Subcutaneous abdominal adipose tissue (tissue), 5 donors: ENCODE results near the gene TSPAN32.

Experiments used
- H3K27ac ChIP-seq: one replicate; pipeline ENCODE4 v1.7.0; 2013; ENCODE audit warnings: low read depth, mild to moderate bottlenecking, inconsistent platforms, low read length, moderate library complexity
- H3K27me3 ChIP-seq, 5 donors: one replicate each; pipeline ENCODE4 v1.7.0; 2013; ENCODE audit warnings: low read length in 5 of 5, inconsistent platforms in 1 of 5; ENCODE audit not compliant: control insufficient read depth in 5 of 5, insufficient read depth in 4 of 5
- H3K36me3 ChIP-seq, 5 donors: one replicate each; pipeline ENCODE4 v1.7.0; 2013; ENCODE audit warnings: low read length in 5 of 5; ENCODE audit not compliant: control insufficient read depth in 5 of 5, insufficient read depth in 5 of 5
- H3K4me1 ChIP-seq, 5 donors: one replicate each; pipeline ENCODE4 v1.7.0; 2013; ENCODE audit warnings: low read length in 5 of 5, mild to moderate bottlenecking in 3 of 5, moderate library complexity in 1 of 5; ENCODE audit not compliant: control insufficient read depth in 5 of 5, insufficient read depth in 5 of 5
- H3K4me3 ChIP-seq, 5 donors: one replicate each; pipeline ENCODE4 v1.7.0; 2013; ENCODE audit warnings: low read length in 5 of 5, low read depth in 1 of 5
- H3K9ac ChIP-seq, 5 donors: one replicate each; pipeline ENCODE4 v1.7.0; 2013; ENCODE audit warnings: low read length in 5 of 5, mild to moderate bottlenecking in 4 of 5, moderate library complexity in 3 of 5
- H3K9me3 ChIP-seq, 5 donors: one replicate each; pipeline ENCODE4 v1.7.0; 2013; ENCODE audit warnings: low read length in 5 of 5; ENCODE audit not compliant: control insufficient read depth in 5 of 5
- donor health status: healthy.
- donor health status: healthy.
- donor health status: healthy.
- donor health status: healthy.
- donor health status: healthy.

The TSPAN32 gene

DNA sequence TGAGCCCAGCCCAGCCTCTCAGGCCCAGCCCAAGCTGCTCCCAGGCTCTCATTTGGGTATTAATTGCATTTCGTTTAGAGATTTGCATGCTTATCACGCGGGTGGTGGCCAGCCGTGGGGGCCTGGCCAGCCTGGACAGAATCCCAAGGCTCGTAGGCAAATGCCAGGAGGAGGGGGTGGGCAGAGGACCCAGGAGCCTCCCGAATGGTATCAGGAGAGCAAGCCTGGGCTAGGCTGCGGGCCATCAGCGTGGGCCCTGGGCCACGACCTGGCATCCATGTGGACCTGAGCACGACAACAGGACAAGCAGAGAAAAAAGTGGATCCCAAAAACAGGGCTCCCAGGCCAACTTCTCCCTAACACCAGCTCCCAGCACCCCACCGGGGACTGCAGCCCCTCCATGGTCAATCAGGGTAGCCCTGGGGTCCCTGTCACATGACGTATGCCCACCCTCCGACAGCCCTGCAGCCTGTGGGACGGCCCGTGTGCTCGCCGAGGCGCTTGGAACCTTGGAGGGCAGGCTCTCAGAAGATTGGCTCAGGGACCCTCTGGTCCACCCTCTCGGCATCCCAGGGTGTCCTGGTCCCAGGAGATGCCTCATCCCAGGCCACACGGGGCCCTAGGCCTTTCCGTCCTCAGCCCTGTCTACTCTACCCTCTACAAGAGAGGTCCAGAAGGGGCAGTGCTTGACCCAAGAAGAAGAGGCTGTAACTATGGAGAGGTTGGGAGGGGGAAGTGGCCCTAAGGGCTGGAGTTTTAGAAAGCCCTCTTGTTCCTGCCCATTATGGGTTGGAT is 40.2 kb upstream of the TSPAN32 start:
- Histone ChIP-seq H3K4me3 (no peak overlapping the region), H3K27me3 (peaks cover 0 to 23% (median 10%) of the 10 kb centered on the region in 5 donors), H3K27ac (no peak overlapping the region), H3K36me3 (no peaks in the 10 kb centered on the region), H3K9me3 (no peaks in the 10 kb centered on the region), H3K9ac (no peak overlapping the region), H3K4me1 (peaks cover 0 to 13% (median 1%) of the 10 kb centered on the region in 5 donors)

DNA sequence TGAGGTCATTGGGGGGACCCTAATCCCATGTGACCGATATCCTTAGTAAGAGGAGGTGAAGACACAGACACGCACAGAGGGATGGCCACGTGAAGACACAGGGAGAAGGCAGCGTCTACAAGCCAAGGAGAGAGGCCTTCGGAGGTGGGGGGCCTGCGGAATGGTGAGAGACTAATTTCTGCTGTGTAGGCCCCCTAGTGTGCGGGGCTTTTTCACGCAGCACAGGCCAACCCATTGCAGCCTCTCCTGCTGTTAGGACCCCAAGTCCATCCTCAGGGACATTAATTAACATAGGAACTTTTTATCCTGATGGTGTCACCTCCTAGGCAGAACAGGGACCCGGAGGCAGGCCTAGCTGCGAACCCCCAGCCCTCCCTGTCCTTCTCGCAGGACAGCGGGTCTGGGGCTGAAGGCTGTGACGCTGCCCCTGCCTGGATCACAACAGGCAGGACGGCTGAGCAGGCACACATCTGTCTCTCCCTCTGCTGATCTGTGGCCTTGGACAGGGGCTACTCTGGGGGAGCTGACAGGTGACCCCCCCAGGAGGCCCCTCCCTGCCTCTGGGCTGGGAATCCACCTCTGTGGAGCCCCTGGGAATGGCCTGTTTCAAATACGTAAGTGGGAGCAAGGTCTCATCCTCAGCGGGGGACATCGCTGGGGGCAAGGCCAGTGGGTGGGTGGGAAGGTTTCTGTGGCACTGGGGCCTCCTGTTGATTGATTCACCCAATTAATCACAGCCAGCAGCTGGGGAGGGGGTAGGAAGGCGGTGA is 39.3 kb upstream of the TSPAN32 start:
- Histone ChIP-seq H3K4me3 (no peak overlapping the region), H3K4me1 (peaks cover 0 to 13% (median 1%) of the 10 kb centered on the region in 5 donors), H3K9ac (no peak overlapping the region), H3K27me3 (peaks cover 0 to 23% (median 10%) of the 10 kb centered on the region in 5 donors), H3K36me3 (no peaks in the 10 kb centered on the region), H3K9me3 (no peaks in the 10 kb centered on the region), H3K27ac (no peak overlapping the region)

DNA sequence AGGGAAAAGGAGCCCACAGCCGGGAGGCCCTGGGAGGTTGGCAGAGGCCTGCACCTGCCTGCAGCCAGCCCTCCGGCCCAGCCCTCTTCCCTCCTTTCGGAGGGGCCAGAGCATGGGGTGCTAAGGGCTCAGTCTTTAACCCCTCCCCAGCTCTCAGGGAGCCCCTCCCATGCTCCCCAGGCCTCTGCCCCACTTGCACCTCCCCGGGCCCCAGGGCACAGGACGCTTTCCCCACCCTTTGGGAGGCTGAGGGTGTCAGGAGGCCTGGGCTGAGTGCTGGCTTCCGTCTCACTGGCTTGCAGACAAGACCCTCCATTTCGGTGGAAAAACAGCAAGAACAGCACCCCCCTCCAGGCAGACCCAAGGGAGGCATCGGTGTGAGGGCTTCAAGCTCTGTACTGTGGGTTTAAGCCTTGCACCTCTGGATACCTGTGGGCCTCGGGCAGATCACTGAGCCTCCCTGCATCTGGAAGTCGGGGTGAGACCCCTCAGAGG is 38.7 kb upstream of the TSPAN32 start:
- Histone ChIP-seq H3K4me1 (peaks cover 0 to 13% (median 1%) of the 10 kb centered on the region in 5 donors), H3K4me3 (no peak overlapping the region), H3K9me3 (no peaks in the 10 kb centered on the region), H3K27ac (no peak overlapping the region), H3K36me3 (no peaks in the 10 kb centered on the region), H3K9ac (no peak overlapping the region), H3K27me3 (peaks cover 4 to 25% (median 13%) of the 10 kb centered on the region in 5 donors)

DNA sequence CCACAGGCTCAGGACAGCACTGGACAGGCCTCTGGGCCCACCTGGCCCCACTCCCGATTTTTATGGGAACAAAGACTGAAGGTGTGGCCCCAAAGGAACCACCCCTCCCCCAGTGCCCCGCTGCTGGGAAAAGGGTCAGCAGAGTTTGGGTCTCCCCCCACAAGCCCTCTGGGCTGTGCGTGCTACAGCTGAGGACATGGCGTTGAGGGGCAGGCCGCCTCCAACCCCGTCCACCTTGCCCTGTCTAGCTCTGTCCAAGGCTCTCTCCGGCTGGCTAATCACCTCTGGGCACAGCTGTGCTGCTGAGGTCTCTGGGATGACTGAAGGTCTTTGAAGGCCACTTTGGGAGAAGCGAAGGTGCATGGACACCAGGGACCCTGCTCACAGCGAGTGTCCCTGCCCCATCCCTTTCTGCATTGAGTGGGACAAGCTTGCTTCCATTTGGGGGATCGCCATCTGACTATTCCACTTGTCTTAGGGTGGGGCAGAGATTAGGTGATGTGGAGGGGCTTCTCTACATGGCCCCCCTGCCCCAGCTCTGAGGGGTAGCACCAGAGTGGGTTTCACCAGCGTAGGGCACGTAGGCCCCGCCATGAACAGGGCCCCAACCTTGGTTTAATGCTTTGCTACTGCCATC is 38.0 kb upstream of the TSPAN32 start:
- Histone ChIP-seq H3K27me3 (peaks cover 8 to 22% (median 16%) of the 10 kb centered on the region in 5 donors), H3K9me3 (no peaks in the 10 kb centered on the region), H3K4me1 (peaks cover 0 to 18% (median 1%) of the 10 kb centered on the region in 5 donors), H3K4me3 (no peak overlapping the region), H3K9ac (no peak overlapping the region), H3K27ac (no peak overlapping the region), H3K36me3 (no peaks in the 10 kb centered on the region)

DNA sequence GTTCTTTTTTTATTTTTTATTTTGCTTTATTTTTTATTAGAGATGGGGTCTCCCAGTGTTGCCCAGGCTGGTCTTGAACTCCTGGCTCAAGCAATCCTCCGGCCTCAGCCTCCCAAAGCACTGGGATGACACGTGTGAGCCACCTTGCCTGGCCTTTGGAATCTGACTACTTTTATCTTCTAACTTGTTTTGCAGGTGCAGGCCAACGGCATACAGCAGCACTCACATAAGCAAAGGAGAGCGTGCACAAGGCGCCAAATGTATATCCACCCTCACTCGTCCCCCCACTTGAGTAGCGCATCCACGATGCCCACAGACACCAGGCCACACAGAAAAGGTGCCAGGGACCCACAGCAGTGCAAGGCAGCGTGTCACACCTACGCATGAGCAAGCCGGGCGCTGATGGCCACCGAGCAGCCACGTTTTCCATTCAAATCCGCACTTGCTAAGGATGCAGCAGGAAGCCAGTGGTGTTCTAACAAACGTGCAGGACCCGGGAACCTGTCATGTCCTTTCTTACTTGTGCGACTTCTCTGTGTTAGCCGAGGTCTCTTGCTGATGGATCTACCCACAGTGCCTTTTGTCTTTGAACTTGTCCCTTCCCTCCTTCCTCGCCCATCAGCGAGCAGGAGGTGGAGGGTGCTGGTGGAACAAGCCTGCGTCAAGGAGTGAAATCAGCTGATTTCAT is 37.3 kb upstream of the TSPAN32 start:
- Histone ChIP-seq H3K36me3 (no peaks in the 10 kb centered on the region), H3K4me1 (peaks cover 1 to 23% (median 5%) of the 10 kb centered on the region in 5 donors), H3K4me3 (no peak overlapping the region), H3K9ac (no peak overlapping the region), H3K27me3 (peaks cover 8 to 21% (median 14%) of the 10 kb centered on the region in 5 donors), H3K9me3 (no peaks in the 10 kb centered on the region), H3K27ac (no peak overlapping the region)

DNA sequence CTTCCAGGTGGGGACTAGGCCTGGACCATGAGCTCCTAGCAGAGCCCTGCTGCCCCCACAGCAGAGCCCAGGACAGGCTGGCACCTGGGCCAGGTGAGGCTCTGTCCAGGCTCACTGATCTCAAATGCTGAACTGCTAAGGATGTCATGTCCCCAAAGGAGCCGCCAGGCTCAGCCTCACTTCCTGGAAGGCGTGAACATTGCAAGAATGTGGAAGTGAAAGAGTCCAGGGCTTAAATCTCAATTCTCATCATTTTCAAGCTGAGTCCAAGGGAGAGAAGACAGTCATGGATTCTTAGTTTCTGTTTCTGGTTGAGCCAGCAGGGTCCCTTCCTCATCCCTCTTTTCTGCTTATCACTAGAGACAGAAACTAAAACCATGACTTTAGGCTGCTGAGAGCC is 36.4 kb upstream of the TSPAN32 start:
- H3K36me3 ChIP-seq, result no peaks in the 10 kb centered on the region
- H3K9ac ChIP-seq, result peak overlapping the region in 1 of 5 donors; percentile 21
- H3K9me3 ChIP-seq, result no peaks in the 10 kb centered on the region
- H3K27me3 ChIP-seq, result peaks cover 11 to 19% (median 15%) of the 10 kb centered on the region in 5 donors
- H3K4me3 ChIP-seq, result peak overlapping the region in 2 of 5 donors; percentile 19 to 37
- H3K27ac ChIP-seq, result no peak overlapping the region
- H3K4me1 ChIP-seq, result peaks cover 1 to 31% (median 11%) of the 10 kb centered on the region in 5 donors

DNA sequence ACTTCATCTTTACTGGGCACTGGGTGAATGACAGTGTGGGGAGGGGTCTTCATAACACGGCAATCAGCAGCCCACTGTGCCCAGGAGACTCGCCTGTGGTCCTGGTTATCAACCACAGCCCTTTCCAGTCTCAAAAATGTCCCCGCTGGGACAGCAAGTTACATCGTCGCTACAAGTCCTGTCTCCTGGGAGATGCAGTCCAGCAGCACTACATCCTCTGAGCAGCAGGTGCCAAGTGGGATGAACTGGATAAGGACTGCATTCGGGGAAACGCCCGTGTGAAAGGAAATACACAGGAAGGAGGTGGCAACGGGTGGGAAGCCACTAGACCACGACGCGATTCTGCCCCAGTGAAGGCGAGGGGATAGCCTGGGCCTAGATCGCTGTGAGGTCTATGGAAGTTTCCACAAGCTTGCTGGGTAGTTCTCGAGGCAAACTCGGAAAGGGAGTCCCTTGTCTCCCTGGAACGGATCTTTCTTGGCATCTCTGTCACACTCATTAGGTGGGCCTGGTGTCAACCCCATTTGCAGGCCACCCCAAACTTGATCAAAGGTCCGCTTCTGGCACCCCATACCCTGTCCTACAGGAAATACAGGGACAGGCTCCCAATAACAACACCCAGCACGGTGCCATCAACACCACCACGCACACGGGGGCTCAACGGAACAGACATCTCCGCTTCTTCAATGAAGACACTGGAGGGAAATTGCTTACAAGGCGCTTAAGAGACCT is 35.8 kb upstream of the TSPAN32 start:
- H3K9ac ChIP-seq, result peak overlapping the region in 1 of 5 donors; percentile 21
- H3K27ac ChIP-seq, result no peak overlapping the region
- H3K27me3 ChIP-seq, result peaks cover 17 to 20% (median 17%) of the 10 kb centered on the region in 5 donors
- H3K4me3 ChIP-seq, result peak overlapping the region in 2 of 5 donors; percentile 19 to 37
- H3K9me3 ChIP-seq, result no peaks in the 10 kb centered on the region
- no peaks in the 10 kb centered on the region for H3K36me3 ChIP-seq
- peaks cover 1 to 37% (median 17%) of the 10 kb centered on the region in 5 donors for H3K4me1 ChIP-seq

DNA sequence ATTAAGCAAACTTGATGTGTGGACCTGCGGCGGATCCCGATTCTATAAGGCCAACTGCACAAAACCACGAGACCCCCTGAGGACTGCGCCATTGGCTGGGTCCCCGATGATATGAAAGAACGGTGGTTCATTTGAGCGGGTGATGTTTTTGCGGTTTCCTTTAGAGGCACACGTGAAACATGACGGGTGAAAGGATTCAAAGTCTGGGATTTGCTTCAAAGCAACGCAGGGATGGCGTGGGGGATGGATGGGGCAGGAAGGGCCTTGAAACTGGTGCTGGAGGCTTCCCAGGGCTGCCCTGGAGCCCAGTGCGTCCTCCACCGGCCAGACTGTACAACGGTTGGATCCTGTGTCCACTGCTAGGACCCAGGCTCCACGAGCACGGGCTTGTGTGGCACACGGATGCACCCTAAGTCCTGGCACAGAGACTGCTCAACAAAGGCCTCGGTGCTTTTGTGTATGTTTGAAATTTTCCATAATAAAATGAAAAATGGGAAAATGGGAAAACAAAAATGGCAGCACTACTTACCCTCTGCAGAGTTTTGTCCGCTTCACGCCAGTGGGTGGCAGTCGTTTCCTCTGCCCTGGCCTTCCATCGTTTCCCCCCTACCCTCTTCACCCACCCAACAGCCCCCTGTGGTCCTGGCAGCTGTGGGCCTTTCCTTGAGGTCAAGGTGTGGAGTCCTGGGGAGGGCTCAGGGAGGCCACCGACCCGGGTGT is 35.1 kb upstream of the TSPAN32 start:
- no peak overlapping the region for H3K4me3 ChIP-seq
- H3K9ac ChIP-seq, result no peak overlapping the region
- H3K4me1 ChIP-seq, result peaks cover 1 to 39% (median 17%) of the 10 kb centered on the region in 5 donors
- H3K27me3 ChIP-seq, result peaks cover 20 to 28% (median 24%) of the 10 kb centered on the region in 5 donors
- H3K27ac ChIP-seq, result no peak overlapping the region
- no peaks in the 10 kb centered on the region for H3K36me3 ChIP-seq
- no peaks in the 10 kb centered on the region for H3K9me3 ChIP-seq
